Common myeloid progenitor, CD34-positive (primary cell): Measurements from ENCODE around the gene EDRF1.

Experiments
- CTCF ChIA-PET: fragments of 350-600 bp; sonication (Branson Sonifier 250); formaldehyde crosslinking; loops from one replicate; lab custom pipeline; 2021; ENCODE audit warnings: antibody characterized with exemption; lab: Charles Lee
- POLR2A ChIA-PET: fragments of 350-600 bp; sonication (Branson Sonifier 250); formaldehyde crosslinking; loops from one replicate; lab custom pipeline; 2021; ENCODE audit warnings: antibody characterized with exemption; lab: Charles Lee
- DNase-seq, 3 donors: peaks; one replicate each; pipeline versions ENCODE4 v3.0.0 to v3.0.0-alpha.2; 2013
- H3K27ac ChIP-seq, 2 experiments: 1 replicate in 1 of 2; 2 replicates in 1 of 2; pipeline ENCODE4 v1.7.0; 2013; ENCODE audit warnings: inconsistent platforms in 2 of 2, low read length in 2 of 2, mild to moderate bottlenecking in 2 of 2, low read depth in 1 of 2, moderate library complexity in 1 of 2; ENCODE audit not compliant: severe bottlenecking in 2 of 2, insufficient read depth in 1 of 2, poor library complexity in 1 of 2
- H3K27me3 ChIP-seq, 5 experiments: replicated peaks in 2 of 5; 1 replicate in 3 of 5; 2 replicates in 2 of 5; pipeline versions ENCODE4 v1.6.1 to v1.7.0; 2013; ENCODE audit warnings: low read length in 4 of 5, mild to moderate bottlenecking in 2 of 5, moderate library complexity in 2 of 5, inconsistent platforms in 1 of 5; ENCODE audit not compliant: insufficient read depth in 5 of 5, control insufficient read depth in 4 of 5
- H3K36me3 ChIP-seq, 4 experiments: 1 replicate in 2 of 4; 2 replicates in 2 of 4; pipeline versions ENCODE4 v1.6.1 to v1.7.0; 2013; ENCODE audit warnings: low read length in 3 of 4, control low read depth in 1 of 4, mild to moderate bottlenecking in 1 of 4; ENCODE audit not compliant: control insufficient read depth in 4 of 4, insufficient read depth in 4 of 4
- H3K4me1 ChIP-seq, 4 experiments: 1 replicate in 3 of 4; 2 replicates in 1 of 4; pipeline versions ENCODE4 v1.6.1 to v1.7.1; 2013; ENCODE audit warnings: low read length in 3 of 4, mild to moderate bottlenecking in 3 of 4, control low read depth in 1 of 4, inconsistent platforms in 1 of 4, moderate library complexity in 1 of 4; ENCODE audit not compliant: control insufficient read depth in 4 of 4, insufficient read depth in 4 of 4; ENCODE audit errors: control extremely low read depth in 1 of 4
- H3K4me3 ChIP-seq, 7 experiments: 1 replicate in 4 of 7; 2 replicates in 3 of 7; pipeline versions ENCODE4 v1.5.1 to v1.7.0; 2013; ENCODE audit warnings: mild to moderate bottlenecking in 7 of 7, low read length in 6 of 7, moderate library complexity in 6 of 7, inconsistent platforms in 2 of 7, low read depth in 2 of 7, control low read depth in 1 of 7; ENCODE audit not compliant: insufficient read depth in 4 of 7, control insufficient read depth in 1 of 7; ENCODE audit errors: extremely low read depth in 1 of 7
- H3K9me3 ChIP-seq, 5 experiments: 1 replicate in 4 of 5; 2 replicates in 1 of 5; pipeline versions ENCODE4 v1.6.1 to v1.7.1; 2013; ENCODE audit warnings: low read length in 4 of 5, mild to moderate bottlenecking in 2 of 5, inconsistent platforms in 1 of 5, low read depth in 1 of 5, moderate library complexity in 1 of 5; ENCODE audit not compliant: control insufficient read depth in 4 of 5, insufficient read depth in 2 of 5; ENCODE audit errors: control extremely low read depth in 1 of 5
- WGBS: methylation state at CpG from one replicate; pipeline ENCODE4 v1.1.5; 2013; ENCODE audit not compliant: insufficient coverage; 5-methylcytosine and 5-hydroxymethylcytosine counted together

Gene EDRF1

DNA sequence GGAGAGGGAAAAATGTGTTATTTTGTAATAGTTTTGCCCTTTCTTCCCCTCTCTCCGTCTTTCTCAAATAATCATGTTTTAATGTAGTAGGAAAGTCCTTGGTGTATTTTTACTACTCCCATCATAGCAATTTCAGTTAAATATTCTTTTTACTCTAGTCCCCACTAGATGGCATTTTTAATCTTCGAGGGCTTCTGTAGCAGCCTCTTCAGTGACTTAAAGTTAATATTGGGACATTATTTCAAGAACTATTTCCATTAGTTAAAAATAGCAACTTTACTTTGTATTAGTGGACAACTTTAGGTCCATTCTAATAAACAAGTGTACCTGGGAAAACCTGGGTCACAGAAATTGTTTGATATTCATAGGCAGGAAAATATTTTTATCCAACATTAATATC lies 23.0 kb downstream of the EDRF1 start:
- peaks cover 0 to 8% (median 0%) of the 10 kb centered on the region in 5 experiments for H3K9me3 ChIP-seq
- no CpG with 5 or more reads among the region's 2 CpGs for WGBS
- H3K36me3 ChIP-seq = peaks cover 44 to 89% (median 67%) of the 10 kb centered on the region in 4 experiments
- no peak overlapping the region for H3K4me3 ChIP-seq
- peak; percentile 1 to 11 (median 10) for DNase-seq
- H3K27me3 ChIP-seq = no peaks in the 10 kb centered on the region
- ChIA-PET CTCF (no interaction called here), POLR2A (no interaction called here)
- no peak overlapping the region for H3K27ac ChIP-seq
- no peaks in the 10 kb centered on the region for H3K4me1 ChIP-seq

DNA sequence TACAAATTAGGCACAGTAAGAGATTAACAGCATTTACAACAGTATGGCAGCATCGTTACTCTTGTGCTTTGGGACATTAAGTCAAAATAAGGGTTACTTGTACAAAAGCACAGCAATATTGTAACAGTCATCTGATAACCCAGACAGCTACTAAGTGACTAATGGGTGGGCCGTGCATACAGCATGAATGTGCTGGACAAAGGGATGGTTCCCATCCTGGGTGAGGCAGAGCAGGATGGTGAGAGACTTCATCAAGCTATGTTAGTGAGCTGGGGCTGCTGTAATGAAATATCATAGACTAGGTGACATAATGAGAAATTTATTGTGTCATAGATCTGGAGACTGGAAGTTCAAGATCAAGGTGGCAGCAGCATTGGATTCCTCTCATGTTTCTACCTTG lies 25.4 kb downstream of the EDRF1 start:
- CTCF ChIA-PET = interaction anchor here (0.6 to 1.6 kb wide), 2 partner anchors 14 to 22 kb away, joined by 3 read pairs; no protein-coding TSS in a partner anchor
- POLR2A ChIA-PET = no interaction called here
- H3K4me1 ChIP-seq = no peaks in the 10 kb centered on the region
- 86% methylated on average over 1 of the region's 2 CpGs for WGBS
- no peak for DNase-seq
- no peak overlapping the region for H3K27ac ChIP-seq
- H3K4me3 ChIP-seq = no peak overlapping the region
- H3K27me3 ChIP-seq = no peaks in the 10 kb centered on the region
- peaks cover 45 to 87% (median 66%) of the 10 kb centered on the region in 4 experiments for H3K36me3 ChIP-seq
- peaks cover 0 to 8% (median 0%) of the 10 kb centered on the region in 5 experiments for H3K9me3 ChIP-seq

DNA sequence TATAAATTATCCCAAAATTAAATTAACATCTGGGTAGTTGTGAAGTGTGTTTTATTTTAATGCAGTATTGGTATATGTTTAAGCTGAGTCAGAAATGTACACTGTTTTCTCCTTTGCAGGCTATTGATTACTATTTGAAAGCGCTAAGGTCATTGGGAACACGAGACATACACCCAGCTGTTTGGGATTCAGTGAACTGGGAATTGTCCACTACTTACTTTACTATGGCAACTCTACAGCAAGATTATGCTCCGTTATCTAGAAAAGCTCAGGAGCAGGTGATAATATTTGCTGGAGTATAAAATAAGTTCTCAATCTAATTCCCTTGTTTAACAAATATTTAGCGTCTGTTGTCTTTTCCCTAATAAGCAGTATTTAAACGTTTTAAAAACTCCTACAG lies 27.9 kb downstream of the EDRF1 start:
- WGBS = 89% methylated on average over 3 of the region's 5 CpGs
- POLR2A ChIA-PET = no interaction called here
- H3K27me3 ChIP-seq = no peaks in the 10 kb centered on the region

DNA sequence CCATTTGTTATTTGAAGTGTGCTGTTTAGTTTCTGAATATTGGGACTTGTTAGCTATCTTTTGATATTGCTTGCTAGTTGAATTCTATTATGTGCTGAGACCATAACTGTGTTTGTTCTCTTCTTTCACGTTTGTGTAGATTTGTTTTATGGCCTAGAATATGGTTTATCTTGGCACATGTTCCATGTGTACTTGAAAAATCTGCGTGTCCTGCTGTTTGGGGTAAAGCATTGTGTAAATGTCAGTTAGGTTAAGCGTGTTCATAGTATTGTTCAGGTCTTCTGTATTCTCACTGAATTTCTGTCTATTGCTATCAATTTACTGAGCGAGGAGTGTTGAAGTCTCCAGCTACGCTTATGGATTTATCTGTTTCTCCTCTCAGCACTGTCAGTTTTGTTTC lies 36.7 kb downstream of the EDRF1 start:
- WGBS = 93% methylated on average over 2 of the region's 5 CpGs
- no peak overlapping the region for H3K4me3 ChIP-seq
- peaks cover 33 to 84% (median 48%) of the 10 kb centered on the region in 4 experiments for H3K36me3 ChIP-seq
- ChIA-PET CTCF (no interaction called here), POLR2A (no interaction called here)
- no peaks in the 10 kb centered on the region for H3K9me3 ChIP-seq
- H3K4me1 ChIP-seq = no peaks in the 10 kb centered on the region
- no peak overlapping the region for H3K27ac ChIP-seq
- no peaks in the 10 kb centered on the region for H3K27me3 ChIP-seq
- DNase-seq = no peak

More for the DNA sequence above, 27.9 kb downstream of the EDRF1 start:
- Histone ChIP-seq H3K9me3 (peaks cover 0 to 8% (median 0%) of the 10 kb centered on the region in 5 experiments), H3K36me3 (peaks cover 43 to 89% (median 68%) of the 10 kb centered on the region in 4 experiments), H3K4me3 (no peak overlapping the region), H3K4me1 (no peaks in the 10 kb centered on the region), H3K27ac (no peak overlapping the region)
- CTCF ChIA-PET = no interaction called here
- DNase-seq = no peak

DNA sequence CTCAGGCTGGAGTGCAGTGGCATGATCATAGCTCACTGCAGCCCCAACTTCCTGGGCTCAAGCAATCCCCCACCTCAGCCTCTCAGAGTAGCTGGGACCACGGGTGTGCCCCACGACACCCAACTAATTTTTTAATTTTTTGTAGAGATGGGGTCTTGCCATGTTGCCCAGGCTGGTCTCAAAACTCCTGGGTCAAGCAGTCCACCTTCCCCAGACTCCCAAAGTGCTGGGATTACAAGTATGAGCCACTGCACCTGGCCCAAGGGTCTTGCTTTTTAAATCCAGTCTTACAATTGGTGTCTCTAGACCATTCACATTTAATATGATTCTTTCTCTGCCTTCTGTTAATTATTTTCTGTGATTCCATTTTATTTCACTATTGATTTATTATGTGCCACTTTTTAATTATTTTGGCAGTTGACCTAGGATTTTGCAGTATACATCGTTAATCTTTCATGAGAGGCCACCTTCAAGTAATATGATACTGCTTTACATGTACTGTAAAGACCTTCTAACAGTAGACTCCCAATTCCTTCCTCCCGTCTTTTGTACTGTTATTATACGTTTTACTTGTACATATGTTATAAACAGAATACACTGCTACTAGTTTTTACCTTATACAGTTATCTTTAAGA lies 37.5 kb downstream of the EDRF1 start:
- Histone ChIP-seq H3K27me3 (no peaks in the 10 kb centered on the region), H3K9me3 (no peaks in the 10 kb centered on the region), H3K36me3 (peaks cover 27 to 84% (median 45%) of the 10 kb centered on the region in 4 experiments), H3K4me3 (no peak overlapping the region), H3K4me1 (no peaks in the 10 kb centered on the region), H3K27ac (no peak overlapping the region)
- POLR2A ChIA-PET = no interaction called here
- CTCF ChIA-PET = no interaction called here
- WGBS = no CpG with 5 or more reads among the region's 5 CpGs
- no peak for DNase-seq

DNA sequence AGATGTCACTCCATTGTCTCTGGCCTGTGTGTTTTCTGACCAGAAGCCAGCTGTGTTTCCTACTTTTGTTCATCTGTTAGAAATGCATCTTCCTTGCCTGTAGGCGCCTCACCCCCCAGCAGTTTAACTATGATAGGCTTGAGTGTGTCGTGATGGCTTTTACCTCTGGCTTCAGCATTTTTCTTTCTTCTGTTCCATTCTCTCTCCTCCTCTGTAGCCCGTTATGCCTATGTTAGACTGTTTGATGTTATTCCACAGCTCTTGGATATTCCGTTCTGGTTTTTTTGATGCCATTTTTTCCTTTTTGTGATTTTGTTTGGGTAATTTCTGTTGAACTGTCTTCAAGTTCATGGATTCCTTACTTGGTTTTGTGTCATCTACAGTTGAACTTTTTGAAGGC lies 38.2 kb downstream of the EDRF1 start:
- no peaks in the 10 kb centered on the region for H3K27me3 ChIP-seq
- ChIA-PET POLR2A (no interaction called here), CTCF (no interaction called here)
- H3K4me1 ChIP-seq = no peaks in the 10 kb centered on the region
- H3K27ac ChIP-seq = no peak overlapping the region
- WGBS = 100% methylated on average over 4 of the region's 4 CpGs
- peaks cover 27 to 84% (median 50%) of the 10 kb centered on the region in 4 experiments for H3K36me3 ChIP-seq
- H3K4me3 ChIP-seq = no peak overlapping the region
- no peaks in the 10 kb centered on the region for H3K9me3 ChIP-seq
- DNase-seq = no peak

DNA sequence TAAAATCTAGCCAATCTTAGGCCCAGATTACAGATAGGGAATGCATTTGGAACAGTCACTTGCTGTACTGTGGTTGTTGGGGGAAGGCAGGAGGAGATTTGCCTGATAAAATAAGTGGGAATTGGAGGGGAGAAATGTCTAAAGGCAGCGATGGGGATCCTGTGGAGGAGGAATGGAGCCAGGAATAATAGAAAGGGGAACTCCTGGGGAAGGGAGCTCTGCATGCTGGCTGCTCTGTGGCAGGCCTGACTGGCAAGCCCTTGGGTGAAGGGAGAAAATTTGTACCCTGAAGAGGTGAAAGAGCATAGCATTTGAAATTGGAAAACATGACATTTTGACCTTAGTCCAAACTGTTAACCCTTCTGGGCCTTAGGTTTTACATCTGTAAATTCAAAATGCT lies 42.5 kb downstream of the EDRF1 start:
- peaks cover 17 to 84% (median 53%) of the 10 kb centered on the region in 4 experiments for H3K36me3 ChIP-seq
- ChIA-PET POLR2A (no interaction called here), CTCF (no interaction called here)
- no peaks in the 10 kb centered on the region for H3K27me3 ChIP-seq
- H3K27ac ChIP-seq = no peak overlapping the region
- no peaks in the 10 kb centered on the region for H3K9me3 ChIP-seq
- WGBS = 93% methylated on average over 1 of the region's 1 CpG
- DNase-seq = no peak
- no peaks in the 10 kb centered on the region for H3K4me1 ChIP-seq
- H3K4me3 ChIP-seq = no peak overlapping the region
